ENCODE results near the gene CDC42SE2.
"Not testable (repeated sequence)": the region's sequence is repeated elsewhere in the genome, so short reads cannot be mapped to it uniquely, and the experiment has no call there.

CDC42SE2 gene

GRCh38 chr5:131318455-131318854 lies 54.6 kb downstream of the CDC42SE2 start:
- DNase-seq (ENCODE audit: low read depth), result no peak

DNA sequence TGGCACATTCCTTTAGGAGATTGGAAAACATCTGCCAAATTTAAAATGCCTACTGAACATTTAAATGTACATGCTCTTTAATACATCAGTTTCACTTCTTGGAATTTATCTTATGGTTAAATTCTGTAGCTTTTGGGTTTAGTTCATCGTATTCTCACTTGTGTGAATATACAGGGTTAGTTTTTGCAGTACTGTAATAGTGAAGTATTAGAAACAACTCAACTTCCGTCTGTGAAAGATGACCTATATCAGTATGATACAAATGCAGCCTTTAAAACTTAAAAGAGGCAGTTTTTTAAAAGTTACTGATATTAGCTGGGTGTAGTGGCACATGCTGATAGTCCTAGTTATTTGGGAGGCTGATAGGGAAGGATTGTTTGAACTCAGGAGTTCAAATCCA lies 57.2 kb downstream of the CDC42SE2 start:
- no peak for DNase-seq (ENCODE audit: low read depth)

GRCh38 chr5:131322926-131323325 lies 59.1 kb downstream of the CDC42SE2 start:
- DNase-seq (ENCODE audit: low read depth), result no peak

GRCh38 chr5:131323378-131323777 lies 59.5 kb downstream of the CDC42SE2 start:
- DNase-seq (ENCODE audit: low read depth), result no peak

- DNase-seq (ENCODE audit: low read depth), result no peak
Observed at GRCh38 chr5:131324303-131324702, 60.5 kb downstream of the CDC42SE2 start.

DNA sequence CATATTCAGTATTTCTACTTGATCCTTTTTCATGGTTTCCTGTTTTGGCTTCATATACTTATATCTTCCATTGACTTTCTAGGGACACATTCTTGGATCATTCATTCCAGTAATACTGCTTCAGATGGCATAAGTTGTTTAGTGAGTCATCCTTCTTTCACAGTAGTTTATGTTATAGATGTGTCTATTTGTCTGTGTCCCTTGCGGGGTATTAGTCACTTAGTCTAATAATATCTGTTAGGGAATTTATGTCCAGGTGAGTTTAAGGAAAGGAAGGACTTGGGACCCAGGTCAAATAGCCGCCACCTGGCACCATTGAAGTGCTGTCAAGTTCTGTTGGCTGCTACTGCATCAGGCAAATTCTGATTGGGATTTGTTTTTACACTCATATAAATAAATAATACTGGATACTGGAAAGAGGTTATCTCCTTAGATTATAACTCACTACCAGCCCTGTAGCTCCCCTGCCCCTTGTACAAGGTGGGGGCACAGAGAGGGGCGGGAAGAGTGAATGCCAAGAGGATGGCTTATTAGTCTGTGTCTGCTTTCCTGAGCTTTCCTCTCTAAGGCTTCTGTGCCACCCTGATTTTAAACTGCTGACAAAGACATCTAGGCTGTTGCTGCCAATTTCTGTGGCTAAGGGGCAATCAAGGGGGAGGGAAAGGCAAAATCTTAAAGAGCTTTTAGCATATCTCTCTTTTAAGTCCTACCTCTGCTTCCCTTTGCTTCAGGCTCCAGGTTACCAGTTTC lies 64.9 kb downstream of the CDC42SE2 start:
- no peak for DNase-seq (ENCODE audit: low read depth)

GRCh38 chr5:131329286-131329560 lies 65.4 kb downstream of the CDC42SE2 start:
- DNase-seq (ENCODE audit: low read depth), result no peak

- no peak for DNase-seq (ENCODE audit: low read depth)
Observed at GRCh38 chr5:131330031-131330430, 66.2 kb downstream of the CDC42SE2 start.

DNA sequence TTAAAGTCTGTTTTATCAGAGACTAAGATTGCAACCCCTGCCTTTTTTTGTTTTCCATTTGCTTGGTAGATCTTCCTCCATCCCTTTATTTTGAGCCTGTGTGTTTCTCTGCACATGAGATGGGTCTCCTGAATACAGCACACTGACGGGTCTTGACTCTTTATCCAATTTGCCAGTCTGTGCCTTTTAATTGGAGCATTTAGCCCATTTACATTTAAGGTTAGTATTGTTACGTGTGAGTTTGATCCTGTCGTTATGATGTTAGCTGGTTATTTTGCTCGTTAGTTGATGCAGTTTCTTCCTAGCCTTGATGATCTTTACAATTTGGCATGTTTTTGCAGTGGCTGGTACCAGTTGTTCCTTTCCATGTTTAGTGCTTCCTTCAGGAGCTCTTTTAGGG lies 71.9 kb downstream of the CDC42SE2 start:
- DNase-seq (ENCODE audit: low read depth), result not testable (repeated sequence)

- not testable (repeated sequence) for DNase-seq (ENCODE audit: low read depth)
Observed at GRCh38 chr5:131336801-131337200, 72.9 kb downstream of the CDC42SE2 start.

- not testable (repeated sequence) for DNase-seq (ENCODE audit: low read depth)
Observed at GRCh38 chr5:131337240-131338050, 73.6 kb downstream of the CDC42SE2 start.

- DNase-seq (ENCODE audit: low read depth), result no peak
Observed at GRCh38 chr5:131338051-131338453, 74.2 kb downstream of the CDC42SE2 start.

DNA sequence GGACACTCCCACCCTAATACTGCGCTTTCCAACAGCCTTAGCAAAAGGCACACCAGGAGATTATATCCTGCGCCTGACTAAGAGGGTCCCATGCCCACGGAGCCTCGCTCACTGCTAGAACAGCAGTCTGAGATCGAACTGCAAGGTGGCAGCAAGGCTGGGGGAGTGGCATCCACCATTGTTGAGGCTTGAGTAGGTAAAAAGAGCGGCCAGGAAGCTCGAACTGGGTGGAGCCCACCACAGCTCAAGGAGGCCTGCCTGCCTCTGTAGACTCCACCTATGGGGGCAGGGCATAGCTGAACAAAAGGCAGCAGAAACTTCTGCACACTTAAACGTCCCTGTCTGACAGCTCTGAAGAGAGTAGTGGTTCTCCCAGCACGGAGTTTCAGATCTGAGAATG lies 80.4 kb downstream of the CDC42SE2 start:
- DNase-seq (ENCODE audit: low read depth), result not testable (repeated sequence)

GRCh38 chr5:131346204-131346603 lies 82.4 kb downstream of the CDC42SE2 start:
- DNase-seq (ENCODE audit: low read depth), result not testable (repeated sequence)

DNA sequence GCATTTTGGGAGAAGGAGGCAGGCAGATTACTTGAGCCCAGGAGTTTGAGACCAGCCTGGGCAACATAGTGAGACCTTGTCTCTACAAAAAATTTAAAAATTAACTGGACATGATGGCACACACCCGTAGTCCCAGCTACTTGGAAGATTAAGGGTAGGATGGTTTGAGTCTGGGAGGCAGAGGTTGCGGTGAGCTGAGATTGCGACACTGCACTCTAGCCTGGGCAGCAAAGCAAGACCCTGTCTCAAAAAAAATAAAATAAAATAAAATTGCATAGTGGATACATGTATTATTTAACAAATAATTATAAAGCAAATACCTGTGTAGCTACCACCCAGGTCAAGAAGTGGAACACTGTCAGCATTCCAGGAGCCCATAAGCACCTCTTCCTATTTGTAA lies 90.1 kb downstream of the CDC42SE2 start:
- no peak for DNase-seq (ENCODE audit: low read depth)

DNA sequence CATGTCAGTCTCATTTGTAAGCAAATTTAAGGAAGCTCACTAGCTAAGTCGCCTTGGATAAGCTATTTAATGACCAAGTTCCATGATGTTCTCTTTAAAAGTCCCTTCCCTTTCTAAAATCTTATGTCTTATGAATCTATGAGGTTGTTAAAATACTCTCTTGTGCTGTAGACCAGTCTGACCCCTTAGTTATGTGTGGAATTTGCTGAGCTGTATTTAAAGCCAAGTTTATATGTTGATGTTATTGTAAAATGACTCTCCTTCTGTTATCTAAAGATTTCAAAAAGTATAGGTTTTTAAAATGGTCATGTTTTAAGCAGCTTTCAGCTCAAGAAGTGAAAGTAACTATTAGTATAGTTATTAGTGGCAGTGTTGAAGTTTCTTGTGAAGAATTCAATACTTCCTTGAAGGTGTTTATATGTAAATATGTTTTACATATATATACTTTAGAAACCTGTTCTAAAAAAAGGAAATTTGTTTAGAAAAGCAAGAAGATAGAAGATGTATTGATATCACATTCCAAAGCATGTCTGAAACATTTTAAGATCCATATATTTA lies 92.2 kb downstream of the CDC42SE2 start:
- no peak for DNase-seq (ENCODE audit: low read depth)

- DNase-seq (ENCODE audit: low read depth), result no peak
Observed at GRCh38 chr5:131356619-131357018, 92.8 kb downstream of the CDC42SE2 start.

- DNase-seq (ENCODE audit: low read depth), result no peak
Observed at GRCh38 chr5:131357739-131358561, 94.1 kb downstream of the CDC42SE2 start.

DNA sequence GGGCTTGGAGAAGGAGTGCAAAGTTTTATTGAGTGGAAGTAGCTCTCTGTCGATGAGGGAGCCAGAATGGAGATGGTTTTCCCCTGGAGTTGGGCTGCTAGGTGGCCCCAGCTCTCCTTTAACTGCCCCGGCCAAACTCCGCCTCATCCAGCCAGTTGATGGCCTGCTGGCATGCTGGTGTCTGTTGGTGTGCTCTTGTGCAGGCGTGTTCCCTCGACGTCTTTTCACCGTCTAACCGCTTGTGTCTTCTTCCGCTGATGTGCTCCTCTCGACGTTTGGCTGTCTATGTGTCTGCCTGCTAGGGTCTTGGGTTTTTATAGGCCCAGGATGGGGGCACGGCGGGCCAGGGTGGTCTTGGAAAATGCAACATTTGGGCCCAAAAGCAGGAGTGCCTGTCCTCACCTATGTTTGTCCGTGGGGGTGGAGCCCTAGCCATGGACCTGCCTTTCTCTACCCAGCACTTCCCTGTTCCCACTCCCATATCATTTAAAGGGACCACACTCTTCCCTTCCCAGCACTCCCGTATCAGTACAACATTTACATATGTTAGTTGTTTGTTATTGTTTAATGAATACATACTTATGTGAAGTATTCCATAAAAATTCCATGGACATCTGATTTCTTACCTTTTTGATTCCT lies 97.9 kb downstream of the CDC42SE2 start:
- DNase-seq (ENCODE audit: low read depth), result no peak

GRCh38 chr5:131363811-131364506 lies 100.1 kb downstream of the CDC42SE2 start:
- no peak for DNase-seq (ENCODE audit: low read depth)

GRCh38 chr5:131364507-131365050 lies 100.7 kb downstream of the CDC42SE2 start:
- DNase-seq (ENCODE audit: low read depth), result no peak
